K562 (cell line): Measurements from ENCODE around the gene KISS1. TPM values are rescaled to one million over a fixed set of nuclear protein-coding genes. Genes with fewer than 3 reads are reported as not detected.

Experiments used
- ATAC-seq: fragments of 200-7000 bp; cut with Tn5 transposase; 3 replicates; pipeline ENCODE4 v1.9.1; 2020; ENCODE audit warnings: moderate library complexity
- BruUV-seq: library from RNA; stranded (reverse); fragments of 400-500 nt; replicated peaks from 2 replicates; lab custom pipeline; 2021; lab: Mats Ljungman, UMichigan
- CTCF ChIA-PET: fragments of 300-600 bp; formaldehyde crosslinking; extraction: SDS; loops from one replicate; lab custom pipeline; 2021; ENCODE audit warnings: low intra/inter-chr PET ratio; lab: Yijun Ruan, JAX
- POLR2A ChIA-PET: fragments of 300-600, 350-650 bp; sonication (Branson Sonifier 250); formaldehyde crosslinking; extraction: SDS; loops from one replicate; lab custom pipeline; 2021; ENCODE audit warnings: antibody characterized with exemption, inconsistent platforms; lab: Yijun Ruan, JAX
- DNase-seq, 4 experiments: peaks; one replicate each; pipeline versions ENCODE4 v3.0.0 to v3.0.0-alpha.2; 2011 to 2018; ENCODE audit warnings: low spot score in 3 of 4, mixed read lengths in 3 of 4; ENCODE audit errors: extremely low read depth in 1 of 4
- FAIRE-seq: peaks from 2 replicates; lab custom pipeline; 2011; peaks lifted over from hg19 to GRCh38; lab: Jason Lieb, UNC
- H2AFZ ChIP-seq: 2 replicates; pipeline ENCODE4 v1.6.0; 2011; ENCODE audit warnings: low read depth, low read length, control low read depth, inconsistent platforms
- H3K27ac ChIP-seq: fragments of 200-600 bp; 3 replicates; pipeline ENCODE4 v1.8.0; 2011; ENCODE audit warnings: low read depth, mild to moderate bottlenecking, control low read depth, inconsistent platforms, low read length, moderate library complexity, mixed read lengths; ENCODE audit errors: extremely low read depth
- H3K27me3 ChIP-seq, 2 experiments: fragments of 300-600 bp in 1 of 2; 2 replicates in 1 of 2; 3 replicates in 1 of 2; pipeline versions ENCODE4 v1.6.0 to v1.8.0; 2011; ENCODE audit warnings: inconsistent platforms in 2 of 2, low read length in 2 of 2, mild to moderate bottlenecking in 1 of 2, mixed read lengths in 1 of 2, moderate library complexity in 1 of 2; ENCODE audit not compliant: control insufficient read depth in 2 of 2, insufficient read depth in 2 of 2
- H3K36me3 ChIP-seq: fragments of 300-600 bp; 3 replicates; pipeline ENCODE4 v1.8.0; 2011; ENCODE audit warnings: mild to moderate bottlenecking, low read length, inconsistent platforms; ENCODE audit not compliant: control insufficient read depth, insufficient read depth
- H3K4me1 ChIP-seq, 2 experiments: fragments of 200-600 bp in 1 of 2; replicated peaks in 1 of 2; 2 replicates in 1 of 2; 3 replicates in 1 of 2; pipeline versions ENCODE4 v1.5.1 to v1.8.0; 2011; ENCODE audit warnings: inconsistent platforms in 2 of 2, low read length in 2 of 2, mild to moderate bottlenecking in 1 of 2, mixed read lengths in 1 of 2, moderate library complexity in 1 of 2; ENCODE audit not compliant: control insufficient read depth in 2 of 2, insufficient read depth in 2 of 2
- H3K4me2 ChIP-seq: 2 replicates; pipeline ENCODE4 v1.6.1; 2011; ENCODE audit warnings: low read length, control low read depth, inconsistent platforms, mixed read lengths; ENCODE audit not compliant: insufficient read depth
- H3K4me3 ChIP-seq: fragments of 200-600 bp; sonication (generic), shearing (Covaris generic); 2 replicates; pipeline ENCODE4 v1.5.1; 2016; ENCODE audit warnings: control low read depth, inconsistent platforms
- H3K79me2 ChIP-seq: fragments of 200-600 bp; 3 replicates; pipeline ENCODE4 v1.8.0; 2011; ENCODE audit warnings: low read length, inconsistent platforms; ENCODE audit not compliant: control insufficient read depth, insufficient read depth
- H3K9ac ChIP-seq, 2 experiments: 2 replicates each; pipeline versions ENCODE4 v1.6.0 to v1.6.1; 2011; ENCODE audit warnings: low read depth in 2 of 2, low read length in 2 of 2, control low read depth in 1 of 2, inconsistent platforms in 1 of 2, mild to moderate bottlenecking in 1 of 2, mixed read lengths in 1 of 2; ENCODE audit not compliant: insufficient read depth in 1 of 2
- H3K9me1 ChIP-seq: one replicate; pipeline ENCODE4 v1.6.0; 2011; ENCODE audit warnings: inconsistent platforms, mild to moderate bottlenecking, low read length, moderate library complexity; ENCODE audit not compliant: control insufficient read depth, insufficient read depth
- H3K9me3 ChIP-seq: replicated peaks from 2 replicates; pipeline ENCODE4 v1.5.1; 2011; ENCODE audit warnings: low read depth, low read length, inconsistent platforms; ENCODE audit not compliant: control insufficient read depth, insufficient read depth
- H4K20me1 ChIP-seq: replicated peaks from 2 replicates; pipeline ENCODE4 v1.6.1; 2011; ENCODE audit warnings: low read length, inconsistent platforms, mixed read lengths; ENCODE audit not compliant: control insufficient read depth, insufficient read depth
- CHD4 ChIP-seq: fragments of 200-600 bp; sonication (generic); IDR thresholded peaks from 3 replicates; pipeline ENCODE4 v1.6.1; 2012; ENCODE audit warnings: low read depth, mild to moderate bottlenecking, mixed read lengths, low read length, inconsistent platforms; ENCODE audit not compliant: insufficient read depth, insufficient replicate concordance, poor library complexity, severe bottlenecking
- FOXJ3 ChIP-seq: sonication (generic); formaldehyde crosslinking; IDR thresholded peaks from 2 replicates; pipeline ENCODE4 v1.4.0; 2020; ENCODE audit warnings: mild to moderate bottlenecking, missing genetic modification reagents
- SMARCA5 ChIP-seq: fragments of 450-650 bp; IDR thresholded peaks from 2 replicates; pipeline ENCODE4 v1.6.1; 2016
- ZNF583 ChIP-seq: fragments of 250-450 bp; sonication (Bioruptor Pico); IDR thresholded peaks from 2 replicates; pipeline ENCODE4 v1.4.0; 2020
- ZNF778 ChIP-seq: fragments of 450-650 bp; formaldehyde crosslinking; IDR thresholded peaks from 2 replicates; pipeline ENCODE4 v1.4.0; 2020; ENCODE audit warnings: mild to moderate bottlenecking, moderate library complexity
- WGBS: fragments of 100-300 bp; shearing (Covaris generic); methylation state at CpG from one replicate; pipeline ENCODE4 v1.1.6; 2016; ENCODE audit warnings: low coverage, mixed read lengths; ENCODE audit not compliant: insufficient coverage; ENCODE audit errors: missing lambda C conversion rate; 5-methylcytosine and 5-hydroxymethylcytosine counted together
- in situ Hi-C: fragments of 300-500 bp; cut with MboI; formaldehyde crosslinking; loops from 4 replicates; pipeline ENCODE4 v1.15.0; 2018; ENCODE audit warnings: inconsistent platforms, mixed read lengths
- intact Hi-C: fragments of 100-400 bp; cut with micrococcal nuclease; formaldehyde crosslinking; loops from 2 replicates; pipeline ENCODE4 v1.14.2; 2022
- polyA plus RNA-seq, 8 experiments: library from polyadenylated mRNA; depleted of rRNA in 4 of 8; stranded (reverse) in 5 of 8; unstranded in 3 of 8; fragments of >200 nt; fragmentation: Nextera tagmentation in 2 of 8; fragmentation: Illumina TruSeq in 1 of 8; extraction: Ambion mirVana in 2 of 8; extraction: Trizol in 1 of 8; gene quantifications; 2 replicates each; pipeline versions ENCODE4 v1.2.1 to v1.2.3, GENCODE V29; 2011 to 2014; ENCODE audit warnings: inconsistent platforms in 1 of 8, missing spikeins in 1 of 8
- total RNA-seq, 7 experiments: library from RNA; depleted of rRNA in 6 of 7; stranded (reverse); fragments of >200 nt in 6 of 7; fragmentation: Illumina TruSeq in 2 of 7; extraction: Trizol in 2 of 7; gene quantifications; 2 replicates each; pipeline versions ENCODE4 v1.2.1 to v1.2.3, GENCODE V29; 2011 to 2021; ENCODE audit warnings: low replicate concordance in 1 of 7
- TF ChIP-seq, protein P1 (sequence below): fragments of 250-450 bp; sonication (Bioruptor Pico); IDR thresholded peaks from 2 replicates; pipeline ENCODE4 v1.8.0; 2022; ENCODE audit warnings: inconsistent platforms
- TF ChIP-seq, protein P2 (sequence below): fragments of 450-650 bp; formaldehyde crosslinking; IDR thresholded peaks from 2 replicates; pipeline ENCODE4 v1.4.0; 2022; ENCODE audit warnings: missing genetic modification characterization
- TF ChIP-seq, protein P3 (sequence below): fragments of 200-400 bp; formaldehyde crosslinking; IDR thresholded peaks from 2 replicates; pipeline ENCODE4 v1.6.1; 2017; ENCODE audit warnings: mild to moderate bottlenecking, low read depth, low read length, moderate library complexity

Gene KISS1
- total and polyA plus RNA-seq, 9 of the 15 experiments (the other 6 are each of a cell fraction or from before 2014, with no cell fraction given), result 0.31 TPM; not detected in 8

DNA sequence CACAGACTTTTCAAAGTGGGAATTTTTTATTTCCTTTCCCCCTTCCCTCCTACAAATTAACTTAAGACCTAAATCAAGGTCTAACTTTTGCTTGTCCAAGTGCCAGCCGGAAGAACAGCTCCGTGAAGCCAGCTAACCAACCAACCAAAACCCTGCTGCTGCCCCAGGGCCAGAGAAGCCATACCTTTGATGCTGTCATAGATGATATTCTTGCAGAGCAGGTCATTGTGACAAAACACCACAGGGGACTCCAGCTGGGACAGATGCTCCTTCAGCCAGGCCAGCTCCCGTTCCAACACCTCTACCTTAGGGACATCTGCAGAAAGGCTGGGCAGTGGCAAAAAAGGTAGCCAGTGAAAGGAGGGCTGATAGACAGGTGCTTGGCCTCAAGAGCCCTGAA, 55.2 kb downstream of the KISS1 start:
- no peak overlapping the region for H3K4me2 ChIP-seq
- POLR2A ChIA-PET, result interaction anchor here (0.6 to 1.1 kb wide), 2 partner anchors 11 to 230 kb away, joined by 3 read pairs; no protein-coding TSS in a partner anchor
- BruUV-seq, result no TSS peak
- no peaks in the 10 kb centered on the region for H3K9me3 ChIP-seq
- intact Hi-C loops (no loop called here), in situ Hi-C loops (no loop called here)
- H3K36me3 ChIP-seq, result no peaks in the 10 kb centered on the region
- WGBS, result 0% methylated on average over 3 of the region's 3 CpGs
- TF ChIP-seq CHD4 (no peak), FOXJ3 (no peak), ZNF778 (CRISPR knock-in tag) (no peak), SMARCA5 (no peak), ZNF583 (CRISPR knock-in tag) (no peak)
- TF ChIP-seq, protein P1, sequence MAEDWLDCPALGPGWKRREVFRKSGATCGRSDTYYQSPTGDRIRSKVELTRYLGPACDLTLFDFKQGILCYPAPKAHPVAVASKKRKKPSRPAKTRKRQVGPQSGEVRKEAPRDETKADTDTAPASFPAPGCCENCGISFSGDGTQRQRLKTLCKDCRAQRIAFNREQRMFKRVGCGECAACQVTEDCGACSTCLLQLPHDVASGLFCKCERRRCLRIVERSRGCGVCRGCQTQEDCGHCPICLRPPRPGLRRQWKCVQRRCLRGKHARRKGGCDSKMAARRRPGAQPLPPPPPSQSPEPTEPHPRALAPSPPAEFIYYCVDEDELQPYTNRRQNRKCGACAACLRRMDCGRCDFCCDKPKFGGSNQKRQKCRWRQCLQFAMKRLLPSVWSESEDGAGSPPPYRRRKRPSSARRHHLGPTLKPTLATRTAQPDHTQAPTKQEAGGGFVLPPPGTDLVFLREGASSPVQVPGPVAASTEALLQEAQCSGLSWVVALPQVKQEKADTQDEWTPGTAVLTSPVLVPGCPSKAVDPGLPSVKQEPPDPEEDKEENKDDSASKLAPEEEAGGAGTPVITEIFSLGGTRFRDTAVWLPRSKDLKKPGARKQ (CRISPR knock-in tag), result no peak
- TF ChIP-seq, protein P2, sequence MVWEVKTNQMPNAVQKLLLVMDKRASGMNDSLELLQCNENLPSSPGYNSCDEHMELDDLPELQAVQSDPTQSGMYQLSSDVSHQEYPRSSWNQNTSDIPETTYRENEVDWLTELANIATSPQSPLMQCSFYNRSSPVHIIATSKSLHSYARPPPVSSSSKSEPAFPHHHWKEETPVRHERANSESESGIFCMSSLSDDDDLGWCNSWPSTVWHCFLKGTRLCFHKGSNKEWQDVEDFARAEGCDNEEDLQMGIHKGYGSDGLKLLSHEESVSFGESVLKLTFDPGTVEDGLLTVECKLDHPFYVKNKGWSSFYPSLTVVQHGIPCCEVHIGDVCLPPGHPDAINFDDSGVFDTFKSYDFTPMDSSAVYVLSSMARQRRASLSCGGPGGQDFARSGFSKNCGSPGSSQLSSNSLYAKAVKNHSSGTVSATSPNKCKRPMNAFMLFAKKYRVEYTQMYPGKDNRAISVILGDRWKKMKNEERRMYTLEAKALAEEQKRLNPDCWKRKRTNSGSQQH (CRISPR knock-in tag), result no peak
- TF ChIP-seq, protein P3, sequence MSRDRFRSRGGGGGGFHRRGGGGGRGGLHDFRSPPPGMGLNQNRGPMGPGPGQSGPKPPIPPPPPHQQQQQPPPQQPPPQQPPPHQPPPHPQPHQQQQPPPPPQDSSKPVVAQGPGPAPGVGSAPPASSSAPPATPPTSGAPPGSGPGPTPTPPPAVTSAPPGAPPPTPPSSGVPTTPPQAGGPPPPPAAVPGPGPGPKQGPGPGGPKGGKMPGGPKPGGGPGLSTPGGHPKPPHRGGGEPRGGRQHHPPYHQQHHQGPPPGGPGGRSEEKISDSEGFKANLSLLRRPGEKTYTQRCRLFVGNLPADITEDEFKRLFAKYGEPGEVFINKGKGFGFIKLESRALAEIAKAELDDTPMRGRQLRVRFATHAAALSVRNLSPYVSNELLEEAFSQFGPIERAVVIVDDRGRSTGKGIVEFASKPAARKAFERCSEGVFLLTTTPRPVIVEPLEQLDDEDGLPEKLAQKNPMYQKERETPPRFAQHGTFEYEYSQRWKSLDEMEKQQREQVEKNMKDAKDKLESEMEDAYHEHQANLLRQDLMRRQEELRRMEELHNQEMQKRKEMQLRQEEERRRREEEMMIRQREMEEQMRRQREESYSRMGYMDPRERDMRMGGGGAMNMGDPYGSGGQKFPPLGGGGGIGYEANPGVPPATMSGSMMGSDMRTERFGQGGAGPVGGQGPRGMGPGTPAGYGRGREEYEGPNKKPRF, result no peak
- H3K4me1 ChIP-seq, result no peaks in the 10 kb centered on the region
- peaks cover 22 to 48% of the 10 kb centered on the region in 2 experiments; a peak in 3 of 5 replicates for H3K27me3 ChIP-seq
- DNase-seq (no peak), FAIRE-seq (no peak), ATAC-seq (no peak)
- CTCF ChIA-PET, result no interaction called here
- H3K27ac ChIP-seq, result no peak overlapping the region
- H4K20me1 ChIP-seq, result peaks cover 12% of the 10 kb centered on the region; the same call in 1 of the 2 replicates
- no peak overlapping the region for H3K9ac ChIP-seq
- no peak overlapping the region for H2AFZ ChIP-seq
- H3K9me1 ChIP-seq, result no peaks in the 10 kb centered on the region
- H3K79me2 ChIP-seq, result no peaks in the 10 kb centered on the region
- H3K4me3 ChIP-seq, result no peak overlapping the region

Other genes with a start within 250 kb of the KISS1 start
- gene SOX13, start 123.4 kb downstream of the KISS1 start, total RNA-seq (2014; rRNA removed), result not detected in 2 replicates
- gene SOX13, start 123.4 kb downstream of the KISS1 start, total RNA-seq (2014; rRNA removed; fragmentation: Illumina TruSeq; extraction: Trizol), result not detected in 2 replicates
- gene SOX13, start 123.4 kb downstream of the KISS1 start, total RNA-seq (2015; rRNA removed; fragmentation: Illumina TruSeq; extraction: Trizol), result not detected in 2 replicates
- 0.25 and 0.35 TPM in 2 replicates for gene SOX13, start 123.4 kb downstream of the KISS1 start, total RNA-seq (2021)
- gene SOX13, start 123.4 kb downstream of the KISS1 start, polyA plus RNA-seq (2011; rRNA removed), result 0.06 and 0.11 TPM in 2 replicates
- gene SOX13, start 123.4 kb downstream of the KISS1 start, polyA plus RNA-seq (2014; fragmentation: Illumina TruSeq; extraction: Trizol), result 0.03 TPM in 1 of 2 replicates, not detected in the other
- not detected for gene SOX13, start 123.4 kb downstream of the KISS1 start, polyA plus RNA-seq (2014; fragmentation: Nextera tagmentation; extraction: Ambion mirVana)
- gene SOX13, start 123.4 kb downstream of the KISS1 start, polyA plus RNA-seq (2014; rRNA removed), result 0.07 TPM in 1 of 2 replicates, not detected in the other
- 0.05 TPM in 1 of 2 replicates, not detected in the other for gene ETNK2, start 44.4 kb downstream of the KISS1 start, total RNA-seq (2014; rRNA removed)
- gene ETNK2, start 44.4 kb downstream of the KISS1 start, total RNA-seq (2014; rRNA removed; fragmentation: Illumina TruSeq; extraction: Trizol), result not detected in 2 replicates
- gene ETNK2, start 44.4 kb downstream of the KISS1 start, total RNA-seq (2015; rRNA removed; fragmentation: Illumina TruSeq; extraction: Trizol), result not detected in 2 replicates
- gene ETNK2, start 44.4 kb downstream of the KISS1 start, total RNA-seq (2021), result 0.13 TPM in 2 replicates
- gene ETNK2, start 44.4 kb downstream of the KISS1 start, polyA plus RNA-seq (2011; rRNA removed), result 0.38 and 0.51 TPM in 2 replicates
- 0.16 and 0.30 TPM in 2 replicates for gene ETNK2, start 44.4 kb downstream of the KISS1 start, polyA plus RNA-seq (2014; fragmentation: Illumina TruSeq; extraction: Trizol)
- not detected for gene ETNK2, start 44.4 kb downstream of the KISS1 start, polyA plus RNA-seq (2014; fragmentation: Nextera tagmentation; extraction: Ambion mirVana)
- 0.03 TPM in 1 of 2 replicates, not detected in the other for gene ETNK2, start 44.4 kb downstream of the KISS1 start, polyA plus RNA-seq (2014; rRNA removed)
- 2.7 and 3.6 TPM in 2 replicates for gene REN, start 30.2 kb downstream of the KISS1 start, total RNA-seq (2014; rRNA removed)
- gene REN, start 30.2 kb downstream of the KISS1 start, total RNA-seq (2014; rRNA removed; fragmentation: Illumina TruSeq; extraction: Trizol), result 1.3 and 1.7 TPM in 2 replicates
- gene REN, start 30.2 kb downstream of the KISS1 start, total RNA-seq (2015; rRNA removed; fragmentation: Illumina TruSeq; extraction: Trizol), result 8.6 and 9.9 TPM in 2 replicates
- 1.7 and 1.9 TPM in 2 replicates for gene REN, start 30.2 kb downstream of the KISS1 start, total RNA-seq (2021)
- 0.73 and 5.8 TPM in 2 replicates for gene REN, start 30.2 kb downstream of the KISS1 start, polyA plus RNA-seq (2011; rRNA removed)
- 2.9 and 3.1 TPM in 2 replicates for gene REN, start 30.2 kb downstream of the KISS1 start, polyA plus RNA-seq (2014; fragmentation: Illumina TruSeq; extraction: Trizol)
- gene REN, start 30.2 kb downstream of the KISS1 start, polyA plus RNA-seq (2014; fragmentation: Nextera tagmentation; extraction: Ambion mirVana), result 1 to 10 TPM; 3.1 to 3.9 TPM
- 1.9 and 2.0 TPM in 2 replicates for gene REN, start 30.2 kb downstream of the KISS1 start, polyA plus RNA-seq (2014; rRNA removed)
- gene GOLT1A, start 17.5 kb upstream of the KISS1 start, total RNA-seq (2014; rRNA removed), result not detected in 2 replicates
- not detected in 2 replicates for gene GOLT1A, start 17.5 kb upstream of the KISS1 start, total RNA-seq (2014; rRNA removed; fragmentation: Illumina TruSeq; extraction: Trizol)
- gene GOLT1A, start 17.5 kb upstream of the KISS1 start, total RNA-seq (2015; rRNA removed; fragmentation: Illumina TruSeq; extraction: Trizol), result not detected in 2 replicates
- not detected in 2 replicates for gene GOLT1A, start 17.5 kb upstream of the KISS1 start, total RNA-seq (2021)
- gene GOLT1A, start 17.5 kb upstream of the KISS1 start, polyA plus RNA-seq (2011; rRNA removed), result not detected in 2 replicates
- not detected in 2 replicates for gene GOLT1A, start 17.5 kb upstream of the KISS1 start, polyA plus RNA-seq (2014; fragmentation: Illumina TruSeq; extraction: Trizol)
- not detected for gene GOLT1A, start 17.5 kb upstream of the KISS1 start, polyA plus RNA-seq (2014; fragmentation: Nextera tagmentation; extraction: Ambion mirVana)
- not detected in 2 replicates for gene GOLT1A, start 17.5 kb upstream of the KISS1 start, polyA plus RNA-seq (2014; rRNA removed)
- gene PLEKHA6, start 163.4 kb upstream of the KISS1 start, total RNA-seq (2014; rRNA removed), result not detected in 2 replicates
- gene PLEKHA6, start 163.4 kb upstream of the KISS1 start, total RNA-seq (2014; rRNA removed; fragmentation: Illumina TruSeq; extraction: Trizol), result not detected in 2 replicates
- gene PLEKHA6, start 163.4 kb upstream of the KISS1 start, total RNA-seq (2015; rRNA removed; fragmentation: Illumina TruSeq; extraction: Trizol), result 0.04 and 0.34 TPM in 2 replicates
- 0.29 and 0.33 TPM in 2 replicates for gene PLEKHA6, start 163.4 kb upstream of the KISS1 start, total RNA-seq (2021)
- 0.01 TPM in 2 replicates for gene PLEKHA6, start 163.4 kb upstream of the KISS1 start, polyA plus RNA-seq (2011; rRNA removed)
- not detected in 2 replicates for gene PLEKHA6, start 163.4 kb upstream of the KISS1 start, polyA plus RNA-seq (2014; fragmentation: Illumina TruSeq; extraction: Trizol)
- under 1 TPM in 1 of 2 experiments, not detected in 1; under 0.01 TPM for gene PLEKHA6, start 163.4 kb upstream of the KISS1 start, polyA plus RNA-seq (2014; fragmentation: Nextera tagmentation; extraction: Ambion mirVana)
- 0.01 TPM in 1 of 2 replicates, not detected in the other for gene PLEKHA6, start 163.4 kb upstream of the KISS1 start, polyA plus RNA-seq (2014; rRNA removed)
- 30.8 and 32.3 TPM in 2 replicates for gene PPP1R15B, start 215.3 kb upstream of the KISS1 start, total RNA-seq (2014; rRNA removed)
- 42.2 and 45.5 TPM in 2 replicates for gene PPP1R15B, start 215.3 kb upstream of the KISS1 start, total RNA-seq (2014; rRNA removed; fragmentation: Illumina TruSeq; extraction: Trizol)
- 30.6 and 32.4 TPM in 2 replicates for gene PPP1R15B, start 215.3 kb upstream of the KISS1 start, total RNA-seq (2015; rRNA removed; fragmentation: Illumina TruSeq; extraction: Trizol)
- gene PPP1R15B, start 215.3 kb upstream of the KISS1 start, total RNA-seq (2021), result 46.5 and 48.1 TPM in 2 replicates
- gene PPP1R15B, start 215.3 kb upstream of the KISS1 start, polyA plus RNA-seq (2011; rRNA removed), result 24.6 and 27.0 TPM in 2 replicates
- gene PPP1R15B, start 215.3 kb upstream of the KISS1 start, polyA plus RNA-seq (2014; fragmentation: Illumina TruSeq; extraction: Trizol), result 34.2 and 36.5 TPM in 2 replicates
- 10 to 100 TPM; 17.0 to 24.7 TPM for gene PPP1R15B, start 215.3 kb upstream of the KISS1 start, polyA plus RNA-seq (2014; fragmentation: Nextera tagmentation; extraction: Ambion mirVana)
- 26.9 and 27.2 TPM in 2 replicates for gene PPP1R15B, start 215.3 kb upstream of the KISS1 start, polyA plus RNA-seq (2014; rRNA removed)